CD4-positive, alpha-beta T cell (primary cell): Measurements from ENCODE around the gene APOM. TPM values are rescaled to one million over a fixed set of nuclear protein-coding genes. Genes with fewer than 3 reads are reported as not detected.
A peak's percentile ranks its signal among the peaks of the same experiment; 100 is the strongest.

ENCODE experiments used
- ATAC-seq: fragments of 200-7000 bp; cut with Tn5 transposase; one replicate; pipeline ENCODE4 v1.10.0; 2022; ENCODE audit warnings: mild to moderate bottlenecking; ENCODE audit not compliant: poor library complexity
- CTCF ChIA-PET: fragments of 350-600 bp; sonication (Branson Sonifier 250); formaldehyde crosslinking; loops from one replicate; lab custom pipeline; 2021; ENCODE audit warnings: antibody characterized with exemption, inconsistent platforms; lab: Charles Lee
- POLR2A ChIA-PET: fragments of 350-600 bp; sonication (Branson Sonifier 250); formaldehyde crosslinking; loops from one replicate; lab custom pipeline; 2021; ENCODE audit warnings: antibody characterized with exemption, inconsistent platforms; lab: Charles Lee
- DNase-seq, 14 experiments: peaks; one replicate each; pipeline ENCODE4 v3.0.0-alpha.2; 2013 to 2020; ENCODE audit warnings: mixed read lengths in 2 of 14
- H3K27ac ChIP-seq, 2 donors: one replicate each; pipeline versions ENCODE4 v1.5.1 to v1.7.0; 2013; ENCODE audit warnings: low read length in 2 of 2, low read depth in 1 of 2, mild to moderate bottlenecking in 1 of 2
- H3K27me3 ChIP-seq, 2 experiments: 1 replicate in 1 of 2; 2 replicates in 1 of 2; pipeline versions ENCODE4 v1.6.1 to v1.7.0; 2013; ENCODE audit warnings: low read length in 2 of 2, control low read depth in 1 of 2, mild to moderate bottlenecking in 1 of 2, moderate library complexity in 1 of 2; ENCODE audit not compliant: insufficient read depth in 2 of 2, control insufficient read depth in 1 of 2
- H3K36me3 ChIP-seq: one replicate; pipeline ENCODE4 v1.6.1; 2013; ENCODE audit warnings: low read length, control low read depth; ENCODE audit not compliant: insufficient read depth
- H3K4me1 ChIP-seq: one replicate; pipeline ENCODE4 v1.6.1; 2013; ENCODE audit warnings: low read length, control low read depth; ENCODE audit not compliant: insufficient read depth
- H3K4me3 ChIP-seq: one replicate; pipeline ENCODE4 v1.5.1; 2013; ENCODE audit warnings: mild to moderate bottlenecking, low read length, moderate library complexity
- H3K9me3 ChIP-seq, 2 experiments: 1 replicate in 1 of 2; 2 replicates in 1 of 2; pipeline versions ENCODE4 v1.6.1 to v1.7.0; 2013; ENCODE audit warnings: low read length in 2 of 2, mild to moderate bottlenecking in 2 of 2, control low read depth in 1 of 2, moderate library complexity in 1 of 2; ENCODE audit not compliant: control insufficient read depth in 1 of 2, insufficient read depth in 1 of 2
- H3K27ac Mint-ChIP-seq: one replicate; pipeline ENCODE4 v1.8.0; 2020; ENCODE audit warnings: mixed read lengths
- H3K27me3 Mint-ChIP-seq: one replicate; pipeline ENCODE4 v1.8.0; 2021; ENCODE audit warnings: mixed read lengths
- H3K36me3 Mint-ChIP-seq: one replicate; pipeline ENCODE4 v1.8.0; 2021; ENCODE audit warnings: low read depth, mixed read lengths
- H3K4me1 Mint-ChIP-seq: one replicate; pipeline ENCODE4 v1.8.0; 2021; ENCODE audit warnings: low read depth, mixed read lengths
- H3K4me3 Mint-ChIP-seq: one replicate; pipeline ENCODE4 v1.8.0; 2020; ENCODE audit warnings: mild to moderate bottlenecking, mixed read lengths
- H3K9me3 Mint-ChIP-seq: one replicate; pipeline ENCODE4 v1.8.0; 2020; ENCODE audit warnings: mixed read lengths
- CTCF ChIP-seq: fragments of 200-600 bp; IDR thresholded peaks from one replicate; pipeline ENCODE4 v1.8.0; 2022; ENCODE audit warnings: antibody characterized with exemption, mild to moderate bottlenecking
- intact Hi-C, 2 experiments: fragments of 100-400 bp; cut with DNase I in 1 of 2; cut with micrococcal nuclease in 1 of 2; formaldehyde crosslinking; loops; one replicate each; pipeline versions ENCODE4 v1.15.1 to v1.9.0; 2023 to 2025; cut with DNase I, micrococcal nuclease
- total RNA-seq, 174 experiments: library from RNA in 2 of 174; stranded (reverse) in 2 of 174; gene quantifications; one replicate each; pipeline ENCODE4 v1.2.3 and lab custom pipeline; 2021 to 2026

Gene APOM
- total RNA-seq, 2 experiments from 2014 or later = 4.2 to 4.6 TPM

- Histone ChIP-seq H3K4me1 (peaks cover 21% of the 10 kb centered on the region), H3K36me3 (no peaks in the 10 kb centered on the region), H3K27ac (peak overlapping the region in 1 of 2 donors; percentile 44), H3K9me3 (no peaks in the 10 kb centered on the region), H3K4me3 (peak overlapping the region; percentile 79), H3K27me3 (no peaks in the 10 kb centered on the region)
- TF ChIP-seq CTCF = no peak
- peaks cover 12% of the 10 kb centered on the region for H3K36me3 Mint-ChIP-seq
- intact Hi-C loops = loop anchor here in 1 of 2 experiments (2.0 to 5.0 kb wide), 3 partner anchors 48 to 271 kb away; partner anchors contain the start of gene DDAH2
- POLR2A ChIA-PET = interaction anchor here (0.6 to 1.9 kb wide), 8 partner anchors 14 to 515 kb away, joined by 3 to 12 read pairs (median 4); partner anchors contain the start of genes ABHD16A, EHMT2, GPANK1 and HSPA1B
- H3K4me3 Mint-ChIP-seq = peak overlapping the region; percentile 87
- DNase-seq (peak in 8 of 14 experiments; percentile 23 to 72 (median 47)), ATAC-seq (peak; percentile 71)
- H3K27me3 Mint-ChIP-seq = no peaks in the 10 kb centered on the region
- peak overlapping the region; percentile 35 for H3K27ac Mint-ChIP-seq
- no peaks in the 10 kb centered on the region for H3K9me3 Mint-ChIP-seq
- CTCF ChIA-PET = interaction anchor here (0.7 to 1.4 kb wide), 6 partner anchors 14 to 149 kb away, joined by 3 to 10 read pairs (median 4); partner anchors contain the start of gene ABHD16A
- H3K4me1 Mint-ChIP-seq = peaks cover 19% of the 10 kb centered on the region
Observed at GRCh38 chr6:31681135-31681671, 25.5 kb downstream of the APOM start.

- Mint-ChIP-seq H3K9me3 (no peaks in the 10 kb centered on the region), H3K36me3 (peaks cover 28% of the 10 kb centered on the region), H3K4me3 (peak overlapping the region; percentile 30), H3K27ac (peak overlapping the region; percentile 18), H3K4me1 (peaks cover 19% of the 10 kb centered on the region), H3K27me3 (no peaks in the 10 kb centered on the region)
- Histone ChIP-seq H3K9me3 (no peaks in the 10 kb centered on the region), H3K27ac (no peak overlapping the region), H3K4me3 (no peak overlapping the region), H3K36me3 (peaks cover 23% of the 10 kb centered on the region), H3K4me1 (peaks cover 21% of the 10 kb centered on the region), H3K27me3 (no peaks in the 10 kb centered on the region)
- ChIA-PET CTCF (no interaction called here), POLR2A (no interaction called here)
- DNase-seq (no peak), ATAC-seq (no peak)
- TF ChIP-seq CTCF = no peak
- intact Hi-C loops = loop anchor here in 1 of 2 experiments (5.0 kb wide), 1 partner anchor 269 kb away; no protein-coding TSS in a partner anchor
Observed at GRCh38 chr6:31683591-31683990, 27.9 kb downstream of the APOM start.

- intact Hi-C loops = no loop called here
- Histone ChIP-seq H3K36me3 (peaks cover 52% of the 10 kb centered on the region), H3K4me3 (no peak overlapping the region), H3K27ac (no peak overlapping the region), H3K9me3 (no peaks in the 10 kb centered on the region), H3K27me3 (no peaks in the 10 kb centered on the region), H3K4me1 (peaks cover 5% of the 10 kb centered on the region)
- no peak for TF ChIP-seq CTCF
- Mint-ChIP-seq H3K27me3 (no peaks in the 10 kb centered on the region), H3K4me3 (no peak overlapping the region), H3K4me1 (peaks cover 3% of the 10 kb centered on the region), H3K36me3 (peaks cover 56% of the 10 kb centered on the region), H3K27ac (no peak overlapping the region), H3K9me3 (no peaks in the 10 kb centered on the region)
- ChIA-PET CTCF (no interaction called here), POLR2A (no interaction called here)
- no peak for DNase-seq
- ATAC-seq = no peak
Observed at GRCh38 chr6:31686483-31686882, 30.8 kb downstream of the APOM start.
